ENCODE results near the gene TBC1D22A. TPM values are rescaled to one million over a fixed set of nuclear protein-coding genes. Genes with fewer than 3 reads are reported as not detected.

Gene TBC1D22A
- total RNA-seq, 1 donor from 2014 or later: 24.2 TPM

DNA sequence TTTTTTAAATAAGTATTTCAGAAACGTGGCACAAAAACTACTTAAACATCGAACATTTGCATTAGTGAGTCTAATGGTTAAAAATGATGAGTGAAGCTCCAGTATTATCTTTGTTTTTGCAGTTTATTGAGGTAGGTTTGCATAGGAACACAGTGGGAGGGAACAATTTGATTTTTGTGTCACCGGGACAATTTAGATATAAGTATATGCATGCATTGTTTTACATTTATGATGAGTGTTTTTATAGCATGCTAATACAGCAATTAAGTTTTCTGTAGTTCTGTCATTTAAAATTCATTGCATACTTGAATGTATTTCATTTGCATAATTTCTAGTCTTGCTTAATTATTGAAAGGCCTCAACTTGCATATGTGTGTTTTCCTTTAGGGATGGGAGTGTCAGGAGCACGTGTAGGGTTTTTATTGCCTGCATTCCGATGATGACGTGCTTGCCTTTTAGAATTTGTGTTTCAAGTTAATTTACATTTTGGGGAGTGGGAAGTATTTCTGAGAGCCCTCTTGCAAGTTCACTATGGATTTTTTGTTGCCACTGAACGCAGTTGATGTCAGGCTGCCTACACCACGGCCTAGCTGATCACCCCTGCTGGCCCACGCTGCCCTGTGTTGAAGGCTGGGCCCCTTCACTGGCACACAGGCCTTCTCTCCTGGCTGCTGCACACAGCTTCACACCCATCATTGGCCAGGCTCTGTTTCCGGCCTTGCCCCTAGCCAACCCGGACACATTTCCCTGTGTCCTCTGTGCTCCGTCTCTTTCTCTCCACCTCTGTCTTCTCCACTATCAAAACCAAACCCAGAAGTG, 120.9 kb downstream of the TBC1D22A start:
- H3K9me3 ChIP-seq (ENCODE audit: insufficient read depth, low read depth, low read length): no peaks in the 10 kb centered on the region
- no peak overlapping the region for H3K4me2 ChIP-seq (ENCODE audit: low read length)
- no peaks in the 10 kb centered on the region for H3K27me3 ChIP-seq (ENCODE audit: insufficient read depth, low read length)
- Mint-ChIP-seq H3K27me3 (ENCODE audit: low read depth, unreplicated experiment) (no peaks in the 10 kb centered on the region), H3K27ac (ENCODE audit: unreplicated experiment) (no peak overlapping the region), H3K4me3 (ENCODE audit: unreplicated experiment) (no peak overlapping the region), H3K4me1 (ENCODE audit: low read depth, unreplicated experiment) (no peaks in the 10 kb centered on the region), H3K9me3 (ENCODE audit: unreplicated experiment) (peaks cover 2% of the 10 kb centered on the region), H3K36me3 (ENCODE audit: low read depth, unreplicated experiment) (peaks cover 17% of the 10 kb centered on the region)
- no peak overlapping the region for H2AFZ ChIP-seq (ENCODE audit: low read depth, low read length)
- H3K27ac ChIP-seq (ENCODE audit: low read depth, low read length): no peak overlapping the region
- H3K79me2 ChIP-seq (ENCODE audit: insufficient read depth, low read length): no peaks in the 10 kb centered on the region
- H3K36me3 ChIP-seq (ENCODE audit: insufficient read depth, low read length): peaks cover 3% of the 10 kb centered on the region
- FAIRE-seq (no peak), DNase-seq (ENCODE audit: low read depth) (no peak)
- H3K9ac ChIP-seq (ENCODE audit: low read length): no peak overlapping the region
- TF ChIP-seq CTCF (IDR thresholded peaks at IDR 0.05; ENCODE audit: insufficient read depth, low read depth, low read length) (no peak), EZH2 (IDR thresholded peaks at IDR 0.05; ENCODE audit: insufficient read depth, low read length) (no peak)
- H3K4me3 ChIP-seq (ENCODE audit: insufficient read depth, low read depth, low read length): no peak overlapping the region
- no peaks in the 10 kb centered on the region for H3K4me1 ChIP-seq (ENCODE audit: insufficient read depth, low read length)
- peaks cover 35% of the 10 kb centered on the region for H4K20me1 ChIP-seq (ENCODE audit: insufficient read depth, low read length)

DNA sequence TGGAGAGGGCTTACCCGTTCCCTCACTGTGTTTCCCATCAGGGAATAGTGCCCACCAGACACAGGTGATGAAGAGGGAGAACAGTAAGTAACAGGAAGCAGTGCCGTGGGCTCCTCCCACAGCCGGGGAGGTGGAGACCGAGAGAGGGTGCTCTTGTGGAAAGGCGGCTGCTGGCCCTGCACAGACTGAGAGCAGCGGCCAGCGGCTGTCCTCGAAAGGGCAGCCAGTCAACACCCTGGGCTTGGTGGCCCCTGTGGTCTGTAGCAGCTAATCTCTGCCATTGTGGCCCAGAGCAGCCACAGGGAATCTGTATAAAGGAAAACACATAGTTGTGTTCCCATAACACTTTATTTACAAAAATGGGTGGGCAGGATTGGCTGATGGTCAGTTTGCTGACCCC, 121.9 kb downstream of the TBC1D22A start:
- Mint-ChIP-seq H3K9me3 (ENCODE audit: unreplicated experiment) (peaks cover 2% of the 10 kb centered on the region), H3K27ac (ENCODE audit: unreplicated experiment) (no peak overlapping the region), H3K4me3 (ENCODE audit: unreplicated experiment) (no peak overlapping the region)

More for the DNA sequence above, 121.9 kb downstream of the TBC1D22A start:
- peaks cover 3% of the 10 kb centered on the region for H3K36me3 ChIP-seq (ENCODE audit: insufficient read depth, low read length)
- H2AFZ ChIP-seq (ENCODE audit: low read depth, low read length): no peak overlapping the region
- peaks cover 18% of the 10 kb centered on the region for H3K36me3 Mint-ChIP-seq (ENCODE audit: low read depth, unreplicated experiment)
- H3K4me2 ChIP-seq (ENCODE audit: low read length): no peak overlapping the region
- FAIRE-seq: no peak
- no peak overlapping the region for H3K27ac ChIP-seq (ENCODE audit: low read depth, low read length)
- no peak overlapping the region for H3K4me3 ChIP-seq (ENCODE audit: insufficient read depth, low read depth, low read length)
- no peaks in the 10 kb centered on the region for H3K4me1 Mint-ChIP-seq (ENCODE audit: low read depth, unreplicated experiment)
- H3K27me3 ChIP-seq (ENCODE audit: insufficient read depth, low read length): no peaks in the 10 kb centered on the region
- no peak overlapping the region for H3K9ac ChIP-seq (ENCODE audit: low read length)
- no peak for DNase-seq (ENCODE audit: low read depth)
- TF ChIP-seq CTCF (IDR thresholded peaks at IDR 0.05; ENCODE audit: insufficient read depth, low read depth, low read length) (no peak), EZH2 (IDR thresholded peaks at IDR 0.05; ENCODE audit: insufficient read depth, low read length) (no peak)
- H3K9me3 ChIP-seq (ENCODE audit: insufficient read depth, low read depth, low read length): no peaks in the 10 kb centered on the region
- H3K27me3 Mint-ChIP-seq (ENCODE audit: low read depth, unreplicated experiment): no peaks in the 10 kb centered on the region
- H3K79me2 ChIP-seq (ENCODE audit: insufficient read depth, low read length): no peaks in the 10 kb centered on the region
- no peaks in the 10 kb centered on the region for H3K4me1 ChIP-seq (ENCODE audit: insufficient read depth, low read length)
- H4K20me1 ChIP-seq (ENCODE audit: insufficient read depth, low read length): peaks cover 34% of the 10 kb centered on the region

Measured in astrocyte (in vitro differentiated cells and primary cell).